DMS153 treated with DMSO at 0.1 percent for 48 hours (cell line): ENCODE results near the gene PCGF5.
"Not testable (repeated sequence)": the region's sequence is repeated elsewhere in the genome, so short reads cannot be mapped to it uniquely, and the experiment has no call there.

Experiments used
- DNase-seq: peaks from one replicate; lab custom pipeline; 2025; ENCODE audit not compliant: unreplicated experiment; lab: John Stamatoyannopoulos, UW

PCGF5 gene

DNA sequence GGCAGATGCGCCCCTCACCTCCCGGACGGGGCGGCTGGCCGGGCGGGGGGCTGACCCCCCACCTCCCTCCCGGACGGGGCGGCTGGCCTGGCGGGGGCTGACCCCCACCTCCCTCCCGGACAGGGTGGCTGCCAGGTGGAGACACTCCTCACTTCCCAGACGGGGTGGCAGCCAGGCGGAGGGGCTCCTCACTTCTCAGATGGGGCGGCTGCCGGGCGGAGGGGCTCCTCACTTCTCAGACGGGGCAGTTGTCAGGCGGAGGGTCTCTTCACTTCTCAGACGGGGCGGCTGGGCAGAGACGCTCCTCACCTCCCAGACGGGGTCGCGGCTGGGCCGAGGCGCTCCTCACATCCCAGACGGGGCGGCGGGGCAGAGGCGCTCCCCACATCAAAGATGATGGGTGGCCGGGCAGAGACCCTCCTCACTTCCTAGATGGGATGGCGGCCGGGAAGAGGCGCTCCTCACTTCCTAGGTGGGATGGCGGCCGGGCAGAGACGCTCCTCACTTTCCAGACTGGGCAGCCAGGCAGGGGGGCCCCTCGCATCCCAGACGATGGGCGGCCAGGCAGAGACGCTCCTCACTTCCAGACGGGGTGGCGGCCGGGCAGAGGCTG is 102.9 kb downstream of the PCGF5 start:
- not testable (repeated sequence) for DNase-seq

DNA sequence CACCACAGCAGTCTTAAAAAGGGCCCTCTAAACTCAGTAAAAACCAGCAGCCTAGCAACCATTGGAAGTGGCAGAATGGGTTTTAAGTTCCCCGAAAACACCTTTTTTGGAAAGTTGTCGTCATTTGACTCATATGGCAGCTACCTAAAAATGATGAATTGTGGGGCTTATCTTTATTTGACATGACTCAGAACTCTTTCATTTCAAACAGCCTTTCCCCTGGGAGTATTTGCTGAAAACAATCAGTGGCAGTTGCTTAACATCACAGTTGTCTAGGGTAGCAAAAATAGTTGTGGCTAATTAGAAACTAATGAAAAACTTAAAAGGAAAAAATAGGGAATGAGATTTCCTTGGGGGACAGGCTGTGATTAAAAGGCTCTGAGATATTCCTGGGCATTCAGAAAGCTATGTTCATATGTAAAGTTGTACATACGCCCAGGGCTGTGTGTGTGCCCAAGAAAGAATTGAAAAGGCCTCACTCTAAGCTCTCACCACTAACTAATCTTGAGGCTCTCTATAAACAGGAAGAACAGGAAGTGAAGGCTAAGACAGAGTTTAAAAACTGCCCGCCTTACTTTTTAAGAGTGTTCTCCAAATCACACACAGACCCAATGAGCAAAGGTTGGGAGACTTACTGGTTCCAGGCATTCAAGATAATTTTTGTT is 108.0 kb downstream of the PCGF5 start:
- no peak for DNase-seq
